ENCODE measurements around the gene MX1.

Gene MX1

GRCh38 chr21:41483415-41483814 lies 57.4 kb downstream of the MX1 start:
- Histone ChIP-seq H3K4me3 (ENCODE audit: severe bottlenecking) (no peak overlapping the region), H3K4me1 (ENCODE audit: insufficient read depth, poor library complexity, severe bottlenecking) (no peaks in the 10 kb centered on the region), H3K27me3 (ENCODE audit: insufficient read depth, poor library complexity, severe bottlenecking) (no peaks in the 10 kb centered on the region), H3K9me3 (ENCODE audit: severe bottlenecking) (no peaks in the 10 kb centered on the region), H3K36me3 (ENCODE audit: low read depth) (no peaks in the 10 kb centered on the region), H3K27ac (ENCODE audit: poor library complexity, severe bottlenecking) (no peak overlapping the region)
- no peak for ATAC-seq (ENCODE audit: low read depth)
- no peak for TF ChIP-seq CTCF (IDR thresholded peaks at IDR 0.05; ENCODE audit: poor library complexity, severe bottlenecking)
- no peak for DNase-seq (ENCODE audit: low spot score)

- no peak for DNase-seq (ENCODE audit: low spot score)
- Histone ChIP-seq H3K36me3 (ENCODE audit: low read depth) (no peaks in the 10 kb centered on the region), H3K4me1 (ENCODE audit: insufficient read depth, poor library complexity, severe bottlenecking) (no peaks in the 10 kb centered on the region), H3K27me3 (ENCODE audit: insufficient read depth, poor library complexity, severe bottlenecking) (no peaks in the 10 kb centered on the region), H3K4me3 (ENCODE audit: severe bottlenecking) (no peak overlapping the region), H3K9me3 (ENCODE audit: severe bottlenecking) (no peaks in the 10 kb centered on the region), H3K27ac (ENCODE audit: poor library complexity, severe bottlenecking) (no peak overlapping the region)
- TF ChIP-seq CTCF (IDR thresholded peaks at IDR 0.05; ENCODE audit: poor library complexity, severe bottlenecking): no peak
- ATAC-seq (ENCODE audit: low read depth): no peak
Measured at GRCh38 chr21:41483973-41484372, 57.9 kb downstream of the MX1 start.

- no peak overlapping the region for H3K27ac ChIP-seq (ENCODE audit: poor library complexity, severe bottlenecking)
- H3K4me1 ChIP-seq (ENCODE audit: insufficient read depth, poor library complexity, severe bottlenecking): no peaks in the 10 kb centered on the region
- no peaks in the 10 kb centered on the region for H3K27me3 ChIP-seq (ENCODE audit: insufficient read depth, poor library complexity, severe bottlenecking)
- no peak overlapping the region for H3K4me3 ChIP-seq (ENCODE audit: severe bottlenecking)
- H3K9me3 ChIP-seq (ENCODE audit: severe bottlenecking): no peaks in the 10 kb centered on the region
- ATAC-seq (ENCODE audit: low read depth) (no peak), DNase-seq (ENCODE audit: low spot score) (no peak)
- H3K36me3 ChIP-seq (ENCODE audit: low read depth): no peaks in the 10 kb centered on the region
- TF ChIP-seq CTCF (IDR thresholded peaks at IDR 0.05; ENCODE audit: poor library complexity, severe bottlenecking): no peak
Measured at GRCh38 chr21:41487082-41487481, 61.0 kb downstream of the MX1 start.

- Histone ChIP-seq H3K9me3 (ENCODE audit: severe bottlenecking) (no peaks in the 10 kb centered on the region), H3K4me1 (ENCODE audit: insufficient read depth, poor library complexity, severe bottlenecking) (no peaks in the 10 kb centered on the region), H3K27me3 (ENCODE audit: insufficient read depth, poor library complexity, severe bottlenecking) (no peaks in the 10 kb centered on the region), H3K36me3 (ENCODE audit: low read depth) (no peaks in the 10 kb centered on the region), H3K27ac (ENCODE audit: poor library complexity, severe bottlenecking) (no peak overlapping the region), H3K4me3 (ENCODE audit: severe bottlenecking) (no peak overlapping the region)
- no peak for ATAC-seq (ENCODE audit: low read depth)
- DNase-seq (ENCODE audit: low spot score): no peak
- TF ChIP-seq CTCF (IDR thresholded peaks at IDR 0.05; ENCODE audit: poor library complexity, severe bottlenecking): no peak
Measured at GRCh38 chr21:41488080-41488479, 62.0 kb downstream of the MX1 start.

GRCh38 chr21:41489329-41489728 lies 63.3 kb downstream of the MX1 start:
- no peak for TF ChIP-seq CTCF (IDR thresholded peaks at IDR 0.05; ENCODE audit: poor library complexity, severe bottlenecking)
- no peaks in the 10 kb centered on the region for H3K36me3 ChIP-seq (ENCODE audit: low read depth)
- H3K4me3 ChIP-seq (ENCODE audit: severe bottlenecking): no peak overlapping the region
- no peak overlapping the region for H3K27ac ChIP-seq (ENCODE audit: poor library complexity, severe bottlenecking)
- no peaks in the 10 kb centered on the region for H3K4me1 ChIP-seq (ENCODE audit: insufficient read depth, poor library complexity, severe bottlenecking)
- DNase-seq (ENCODE audit: low spot score): no peak
- ATAC-seq (ENCODE audit: low read depth): no peak
- no peaks in the 10 kb centered on the region for H3K27me3 ChIP-seq (ENCODE audit: insufficient read depth, poor library complexity, severe bottlenecking)
- H3K9me3 ChIP-seq (ENCODE audit: severe bottlenecking): no peaks in the 10 kb centered on the region

All from RWPE2 (cell line).